ENCODE results near the gene UPK3A.

- TF ChIP-seq EZH2 (IDR thresholded peaks at IDR 0.05; ENCODE audit: insufficient read depth, low read length) = no peak
- no peak for TF ChIP-seq CTCF (IDR thresholded peaks at IDR 0.05; ENCODE audit: insufficient read depth, low read depth, low read length)
Measured at GRCh38 chr22:45302751-45303150, 18.0 kb downstream of the UPK3A start.
